SHP77 treated with DMSO at 0.1 percent for 48 hours (cell line): ENCODE data around the gene HNRNPM.
A peak's percentile ranks its signal among the peaks of the same experiment; 100 is the strongest.
"Not testable (repeated sequence)": the region's sequence is repeated elsewhere in the genome, so short reads cannot be mapped to it uniquely, and the experiment has no call there.

Experiments used
- DNase-seq: peaks from one replicate; lab custom pipeline; 2025; lab: John Stamatoyannopoulos, UW

Gene HNRNPM

GRCh38 chr19:8513036-8513686 lies 68.4 kb downstream of the HNRNPM start:
- DNase-seq, result no peak

- peak; percentile 87 for DNase-seq
These were observed 69.1 kb downstream of the HNRNPM start, which contains the start of gene ZNF414 for GRCh38 chr19:8513687-8514504. TSS of gene ZNF414 (minus strand) at chr19:8514167. CDS start at chr19:8514046, 121 bp downstream.

- not testable (repeated sequence) for DNase-seq
These were observed 69.8 kb downstream of the HNRNPM start for GRCh38 chr19:8514505-8515009.

GRCh38 chr19:8515317-8515716 lies 70.5 kb downstream of the HNRNPM start:
- DNase-seq, result no peak

GRCh38 chr19:8517551-8518442 lies 73.0 kb downstream of the HNRNPM start:
- no peak for DNase-seq

GRCh38 chr19:8518536-8518935 lies 73.8 kb downstream of the HNRNPM start:
- no peak for DNase-seq

- no peak for DNase-seq
These were observed 74.6 kb downstream of the HNRNPM start for GRCh38 chr19:8519388-8519787.

- DNase-seq, result no peak
These were observed 80.6 kb downstream of the HNRNPM start for GRCh38 chr19:8525401-8525684.

- DNase-seq, result peak; percentile 44
These were observed 81.7 kb downstream of the HNRNPM start for GRCh38 chr19:8526345-8527091.

- DNase-seq, result no peak
These were observed 83.7 kb downstream of the HNRNPM start for GRCh38 chr19:8528500-8528899.

GRCh38 chr19:8529369-8530006 lies 84.7 kb downstream of the HNRNPM start:
- no peak for DNase-seq

- no peak for DNase-seq
These were observed 85.4 kb downstream of the HNRNPM start for GRCh38 chr19:8530061-8530679.

GRCh38 chr19:8531470-8531869 lies 86.7 kb downstream of the HNRNPM start:
- DNase-seq, result no peak

GRCh38 chr19:8532225-8532624 lies 87.5 kb downstream of the HNRNPM start:
- DNase-seq, result no peak

- no peak for DNase-seq
These were observed 91.5 kb downstream of the HNRNPM start for GRCh38 chr19:8536282-8536681.

- DNase-seq, result no peak
These were observed 92.3 kb downstream of the HNRNPM start for GRCh38 chr19:8537099-8537498.
